Activated CD4-positive, alpha-beta T cell treated with anti-CD3 and anti-CD28 coated beads, Interleukin-2, amount 10 ng/mL, durations not matched to agents 24 days and 14 days (primary cell): ENCODE measurements around the gene PHETA2. TPM values are rescaled to one million over a fixed set of nuclear protein-coding genes. Genes with fewer than 3 reads are reported as not detected.
A peak's percentile ranks its signal among the peaks of the same experiment; 100 is the strongest.

ENCODE experiments used
- DNase-seq: peaks from one replicate; pipeline ENCODE4 v3.0.0; 2022
- H3K27ac Mint-ChIP-seq: one replicate; pipeline ENCODE4 v1.8.0; 2022; ENCODE audit warnings: mild to moderate bottlenecking, mixed read lengths
- H3K27me3 Mint-ChIP-seq: one replicate; pipeline ENCODE4 v1.8.0; 2022; ENCODE audit warnings: mixed read lengths
- H3K36me3 Mint-ChIP-seq: one replicate; pipeline ENCODE4 v1.8.0; 2022; ENCODE audit warnings: low read depth, mild to moderate bottlenecking, mixed read lengths
- H3K4me1 Mint-ChIP-seq: one replicate; pipeline ENCODE4 v1.8.0; 2021; ENCODE audit warnings: mixed read lengths
- H3K4me3 Mint-ChIP-seq: one replicate; pipeline ENCODE4 v1.8.0; 2022; ENCODE audit warnings: mild to moderate bottlenecking, moderate library complexity, mixed read lengths
- H3K9me3 Mint-ChIP-seq: one replicate; pipeline ENCODE4 v1.8.0; 2021; ENCODE audit warnings: mixed read lengths
- intact Hi-C: fragments of 100-400 bp; cut with micrococcal nuclease; formaldehyde crosslinking; loops from one replicate; pipeline ENCODE4 v1.15.1; 2023
- total RNA-seq: library from RNA; stranded (reverse); gene quantifications from 2 replicates; pipeline ENCODE4 v1.2.3, GENCODE V29; 2022

Gene PHETA2
- total RNA-seq: 5.0 and 6.2 TPM in 2 replicates

GRCh38 chr22:42074132-42074811 is at the start of gene PHETA2:
PHETA2 (plus strand) TSS chr22:42074248; CDS start chr22:42077294, 3,046 bp downstream.
- Mint-ChIP-seq H3K27me3 (no peaks in the 10 kb centered on the region), H3K36me3 (peaks cover 5% of the 10 kb centered on the region), H3K4me3 (peak within 1 kb of the TSS; percentile 71), H3K9me3 (no peaks in the 10 kb centered on the region), H3K27ac (peak within 1 kb of the TSS; percentile 79), H3K4me1 (peaks cover 40% of the 10 kb centered on the region)
- DNase-seq: peak; percentile 89
- intact Hi-C loops: loop anchor here (10.0 kb wide), 1 partner anchor 239 kb away; the partner anchor contains the start of gene SREBF2

GRCh38 chr22:42025421-42025820 is 48.6 kb upstream of the PHETA2 start:
- no peak for DNase-seq
- Mint-ChIP-seq H3K36me3 (peaks cover 6% of the 10 kb centered on the region), H3K4me1 (peaks cover 18% of the 10 kb centered on the region), H3K9me3 (peaks cover 7% of the 10 kb centered on the region), H3K27me3 (no peaks in the 10 kb centered on the region), H3K4me3 (no peak overlapping the region), H3K27ac (no peak overlapping the region)
- intact Hi-C loops: no loop called here

- peaks cover 31% of the 10 kb centered on the region for H3K4me1 Mint-ChIP-seq
- no peak overlapping the region for H3K4me3 Mint-ChIP-seq
- H3K36me3 Mint-ChIP-seq: peaks cover 12% of the 10 kb centered on the region
- H3K27me3 Mint-ChIP-seq: no peaks in the 10 kb centered on the region
- intact Hi-C loops: no loop called here
- H3K27ac Mint-ChIP-seq: no peak overlapping the region
- H3K9me3 Mint-ChIP-seq: peaks cover 7% of the 10 kb centered on the region
- no peak for DNase-seq
Measured at GRCh38 chr22:42026705-42027104, 47.3 kb upstream of the PHETA2 start.

- no peak for DNase-seq
- Mint-ChIP-seq H3K27ac (peak overlapping the region; percentile 8), H3K4me3 (no peak overlapping the region), H3K27me3 (peaks cover 4% of the 10 kb centered on the region), H3K36me3 (peaks cover 25% of the 10 kb centered on the region), H3K9me3 (peaks cover 25% of the 10 kb centered on the region), H3K4me1 (peaks cover 27% of the 10 kb centered on the region)
- intact Hi-C loops: no loop called here
Measured at GRCh38 chr22:42033263-42034181, 40.5 kb upstream of the PHETA2 start.

- Mint-ChIP-seq H3K9me3 (peaks cover 25% of the 10 kb centered on the region), H3K36me3 (peaks cover 27% of the 10 kb centered on the region), H3K4me1 (peaks cover 23% of the 10 kb centered on the region), H3K27ac (no peak overlapping the region), H3K27me3 (peaks cover 4% of the 10 kb centered on the region), H3K4me3 (no peak overlapping the region)
- no peak for DNase-seq
- intact Hi-C loops: no loop called here
Measured at GRCh38 chr22:42035256-42035655, 38.8 kb upstream of the PHETA2 start.

GRCh38 chr22:42039271-42039670 is 34.8 kb upstream of the PHETA2 start:
- Mint-ChIP-seq H3K36me3 (peaks cover 32% of the 10 kb centered on the region), H3K27ac (no peak overlapping the region), H3K9me3 (peaks cover 34% of the 10 kb centered on the region), H3K4me1 (peaks cover 4% of the 10 kb centered on the region), H3K4me3 (no peak overlapping the region), H3K27me3 (peaks cover 4% of the 10 kb centered on the region)
- no peak for DNase-seq
- intact Hi-C loops: no loop called here

- no peak for DNase-seq
- H3K27me3 Mint-ChIP-seq: peaks cover 4% of the 10 kb centered on the region
- peaks cover 29% of the 10 kb centered on the region for H3K9me3 Mint-ChIP-seq
- intact Hi-C loops: no loop called here
- H3K36me3 Mint-ChIP-seq: peaks cover 28% of the 10 kb centered on the region
- H3K4me3 Mint-ChIP-seq: no peak overlapping the region
- no peak overlapping the region for H3K27ac Mint-ChIP-seq
- H3K4me1 Mint-ChIP-seq: no peaks in the 10 kb centered on the region
Measured at GRCh38 chr22:42041784-42042183, 32.3 kb upstream of the PHETA2 start.

- Mint-ChIP-seq H3K4me1 (no peaks in the 10 kb centered on the region), H3K4me3 (no peak overlapping the region), H3K27me3 (no peaks in the 10 kb centered on the region), H3K27ac (no peak overlapping the region), H3K36me3 (peaks cover 2% of the 10 kb centered on the region), H3K9me3 (no peaks in the 10 kb centered on the region)
- intact Hi-C loops: no loop called here
- no peak for DNase-seq
Measured at GRCh38 chr22:42050641-42051180, 23.3 kb upstream of the PHETA2 start.

GRCh38 chr22:42052765-42053164 is 21.3 kb upstream of the PHETA2 start:
- Mint-ChIP-seq H3K4me1 (no peaks in the 10 kb centered on the region), H3K9me3 (peaks cover 9% of the 10 kb centered on the region), H3K36me3 (peaks cover 15% of the 10 kb centered on the region), H3K27me3 (no peaks in the 10 kb centered on the region), H3K4me3 (no peak overlapping the region), H3K27ac (no peak overlapping the region)
- intact Hi-C loops: no loop called here
- DNase-seq: no peak

GRCh38 chr22:42056757-42057511 is 17.1 kb upstream of the PHETA2 start:
- Mint-ChIP-seq H3K27me3 (no peaks in the 10 kb centered on the region), H3K27ac (no peak overlapping the region), H3K9me3 (peaks cover 20% of the 10 kb centered on the region), H3K4me1 (no peaks in the 10 kb centered on the region), H3K36me3 (peaks cover 53% of the 10 kb centered on the region), H3K4me3 (no peak overlapping the region)
- intact Hi-C loops: no loop called here
- no peak for DNase-seq

GRCh38 chr22:42060489-42060888 is 13.6 kb upstream of the PHETA2 start:
- H3K9me3 Mint-ChIP-seq: peaks cover 20% of the 10 kb centered on the region
- H3K36me3 Mint-ChIP-seq: peaks cover 80% of the 10 kb centered on the region
- peaks cover 3% of the 10 kb centered on the region for H3K4me1 Mint-ChIP-seq
- H3K27me3 Mint-ChIP-seq: no peaks in the 10 kb centered on the region
- H3K27ac Mint-ChIP-seq: no peak overlapping the region
- intact Hi-C loops: no loop called here
- DNase-seq: no peak
- no peak overlapping the region for H3K4me3 Mint-ChIP-seq

GRCh38 chr22:42061041-42061440 is 13.0 kb upstream of the PHETA2 start:
- Mint-ChIP-seq H3K27ac (no peak overlapping the region), H3K36me3 (peaks cover 79% of the 10 kb centered on the region), H3K27me3 (no peaks in the 10 kb centered on the region), H3K9me3 (peaks cover 20% of the 10 kb centered on the region), H3K4me1 (peaks cover 3% of the 10 kb centered on the region), H3K4me3 (no peak overlapping the region)
- intact Hi-C loops: no loop called here
- no peak for DNase-seq

- intact Hi-C loops: no loop called here
- H3K36me3 Mint-ChIP-seq: peaks cover 77% of the 10 kb centered on the region
- peaks cover 5% of the 10 kb centered on the region for H3K4me1 Mint-ChIP-seq
- H3K9me3 Mint-ChIP-seq: peaks cover 11% of the 10 kb centered on the region
- no peak overlapping the region for H3K27ac Mint-ChIP-seq
- no peak overlapping the region for H3K4me3 Mint-ChIP-seq
- H3K27me3 Mint-ChIP-seq: no peaks in the 10 kb centered on the region
- no peak for DNase-seq
Measured at GRCh38 chr22:42062506-42063170, 11.4 kb upstream of the PHETA2 start.
